ENCODE measurements around the gene LIN28B.

DNA sequence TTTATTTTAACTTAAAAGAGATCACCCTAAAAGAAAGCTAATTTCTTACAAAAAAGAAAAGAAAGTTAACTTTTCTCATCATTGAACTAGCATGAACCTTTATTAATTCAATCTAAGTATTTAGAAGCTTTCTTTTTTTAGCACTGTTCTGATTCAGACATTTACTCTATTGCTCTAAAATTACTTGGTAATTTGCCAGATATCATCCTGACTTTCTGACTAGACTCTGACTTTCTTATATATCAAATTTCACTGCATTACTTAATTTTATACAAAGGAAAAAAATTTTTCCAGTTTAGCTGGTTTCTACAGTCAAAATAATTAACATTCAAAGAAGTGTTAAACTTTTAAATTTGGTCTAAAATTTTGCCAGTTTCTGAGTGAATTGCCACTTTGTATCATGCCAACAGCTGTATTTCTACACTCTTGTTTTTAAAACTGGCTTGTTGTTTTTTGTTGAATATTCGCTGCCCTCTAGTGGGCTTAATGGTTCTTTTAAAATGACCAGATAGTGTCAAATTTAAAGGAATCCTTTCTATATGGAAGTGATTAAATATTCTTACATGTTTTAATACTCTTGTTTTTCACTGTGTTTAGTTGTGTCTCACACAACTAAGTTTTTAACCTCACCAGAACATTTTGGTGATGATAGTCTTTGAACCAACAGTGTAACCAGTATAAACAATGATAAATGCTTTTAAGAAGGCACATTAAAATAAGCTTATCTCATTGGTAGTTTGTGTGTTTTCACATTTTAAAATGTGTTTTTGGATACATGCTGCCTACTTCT, 120.9 kb downstream of the LIN28B start:
- TF ChIP-seq, protein P1, sequence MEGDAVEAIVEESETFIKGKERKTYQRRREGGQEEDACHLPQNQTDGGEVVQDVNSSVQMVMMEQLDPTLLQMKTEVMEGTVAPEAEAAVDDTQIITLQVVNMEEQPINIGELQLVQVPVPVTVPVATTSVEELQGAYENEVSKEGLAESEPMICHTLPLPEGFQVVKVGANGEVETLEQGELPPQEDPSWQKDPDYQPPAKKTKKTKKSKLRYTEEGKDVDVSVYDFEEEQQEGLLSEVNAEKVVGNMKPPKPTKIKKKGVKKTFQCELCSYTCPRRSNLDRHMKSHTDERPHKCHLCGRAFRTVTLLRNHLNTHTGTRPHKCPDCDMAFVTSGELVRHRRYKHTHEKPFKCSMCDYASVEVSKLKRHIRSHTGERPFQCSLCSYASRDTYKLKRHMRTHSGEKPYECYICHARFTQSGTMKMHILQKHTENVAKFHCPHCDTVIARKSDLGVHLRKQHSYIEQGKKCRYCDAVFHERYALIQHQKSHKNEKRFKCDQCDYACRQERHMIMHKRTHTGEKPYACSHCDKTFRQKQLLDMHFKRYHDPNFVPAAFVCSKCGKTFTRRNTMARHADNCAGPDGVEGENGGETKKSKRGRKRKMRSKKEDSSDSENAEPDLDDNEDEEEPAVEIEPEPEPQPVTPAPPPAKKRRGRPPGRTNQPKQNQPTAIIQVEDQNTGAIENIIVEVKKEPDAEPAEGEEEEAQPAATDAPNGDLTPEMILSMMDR (IDR thresholded peaks at IDR 0.05), result peak; percentile 25 to 50 (median 34)
- TF ChIP-seq POLR2A (IDR thresholded peaks at IDR 0.05), result no peak
